ENCODE data around the gene ELOVL6. TPM values are rescaled to one million over a fixed set of nuclear protein-coding genes. Genes with fewer than 3 reads are reported as not detected.

The ELOVL6 gene
- total RNA-seq, 1 donor from 2014 or later = 11.0 TPM

- no peak overlapping the region for H3K4me3 Mint-ChIP-seq (ENCODE audit: unreplicated experiment)
- H3K9me3 Mint-ChIP-seq (ENCODE audit: low read depth) = no peaks in the 10 kb centered on the region
- TF ChIP-seq, protein P1, sequence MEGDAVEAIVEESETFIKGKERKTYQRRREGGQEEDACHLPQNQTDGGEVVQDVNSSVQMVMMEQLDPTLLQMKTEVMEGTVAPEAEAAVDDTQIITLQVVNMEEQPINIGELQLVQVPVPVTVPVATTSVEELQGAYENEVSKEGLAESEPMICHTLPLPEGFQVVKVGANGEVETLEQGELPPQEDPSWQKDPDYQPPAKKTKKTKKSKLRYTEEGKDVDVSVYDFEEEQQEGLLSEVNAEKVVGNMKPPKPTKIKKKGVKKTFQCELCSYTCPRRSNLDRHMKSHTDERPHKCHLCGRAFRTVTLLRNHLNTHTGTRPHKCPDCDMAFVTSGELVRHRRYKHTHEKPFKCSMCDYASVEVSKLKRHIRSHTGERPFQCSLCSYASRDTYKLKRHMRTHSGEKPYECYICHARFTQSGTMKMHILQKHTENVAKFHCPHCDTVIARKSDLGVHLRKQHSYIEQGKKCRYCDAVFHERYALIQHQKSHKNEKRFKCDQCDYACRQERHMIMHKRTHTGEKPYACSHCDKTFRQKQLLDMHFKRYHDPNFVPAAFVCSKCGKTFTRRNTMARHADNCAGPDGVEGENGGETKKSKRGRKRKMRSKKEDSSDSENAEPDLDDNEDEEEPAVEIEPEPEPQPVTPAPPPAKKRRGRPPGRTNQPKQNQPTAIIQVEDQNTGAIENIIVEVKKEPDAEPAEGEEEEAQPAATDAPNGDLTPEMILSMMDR (IDR thresholded peaks at IDR 0.05) = no peak
- H3K36me3 Mint-ChIP-seq (ENCODE audit: low read depth) = no peaks in the 10 kb centered on the region
- H3K27ac Mint-ChIP-seq (ENCODE audit: unreplicated experiment) = no peak overlapping the region
- no peaks in the 10 kb centered on the region for H3K27me3 Mint-ChIP-seq (ENCODE audit: low read depth)
- peaks cover 10% of the 10 kb centered on the region for H3K4me1 Mint-ChIP-seq (ENCODE audit: low read depth)
- DNase-seq (ENCODE audit: low spot score) = no peak
Observed at GRCh38 chr4:110064295-110064694, 134.1 kb downstream of the ELOVL6 start.

DNA sequence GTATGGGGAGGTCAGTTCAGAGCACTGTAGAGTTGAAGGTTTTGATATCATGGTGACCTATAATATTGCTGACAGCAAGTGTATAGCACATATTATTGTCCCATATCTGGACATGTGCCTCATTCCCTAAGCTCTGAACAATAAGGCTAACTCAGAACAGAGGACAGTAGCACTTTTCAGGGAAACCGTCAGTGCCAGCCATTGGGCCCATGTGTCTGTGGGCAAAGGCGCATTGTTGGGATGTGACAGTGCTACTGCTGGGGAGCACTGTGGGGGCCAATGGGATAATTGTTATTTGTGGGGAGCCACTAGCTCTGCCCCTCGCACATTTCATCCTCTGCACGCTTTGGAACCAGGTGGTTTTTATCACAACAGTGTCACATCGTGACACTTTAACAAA is 136.2 kb downstream of the ELOVL6 start:
- no peak for DNase-seq (ENCODE audit: low spot score)
- Mint-ChIP-seq H3K27me3 (ENCODE audit: low read depth) (no peaks in the 10 kb centered on the region), H3K27ac (ENCODE audit: unreplicated experiment) (no peak overlapping the region), H3K36me3 (ENCODE audit: low read depth) (no peaks in the 10 kb centered on the region), H3K4me3 (ENCODE audit: unreplicated experiment) (no peak overlapping the region), H3K4me1 (ENCODE audit: low read depth) (peaks cover 11% of the 10 kb centered on the region), H3K9me3 (ENCODE audit: low read depth) (no peaks in the 10 kb centered on the region)
- TF ChIP-seq, protein P1 (IDR thresholded peaks at IDR 0.05) = no peak

DNA sequence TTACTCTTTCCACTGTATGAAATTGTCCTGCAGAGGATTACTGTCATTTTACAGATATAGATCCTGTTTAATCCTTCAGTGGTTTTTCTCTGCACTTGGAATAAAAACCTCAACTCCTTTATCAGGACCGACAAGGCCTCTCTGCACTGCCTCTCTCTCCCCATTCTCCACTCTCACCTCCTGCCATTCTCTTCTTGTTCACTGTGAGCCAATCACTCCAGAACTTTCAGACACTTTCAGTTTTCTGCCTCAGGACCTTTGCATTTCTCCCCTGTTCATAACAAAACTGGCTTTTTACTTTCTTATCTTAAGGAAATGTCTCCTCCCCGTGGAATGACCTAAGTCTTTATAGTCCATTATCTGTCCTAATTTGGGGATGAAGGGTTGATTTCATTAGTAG is 137.3 kb downstream of the ELOVL6 start:
- Mint-ChIP-seq H3K9me3 (ENCODE audit: low read depth) (no peaks in the 10 kb centered on the region), H3K27ac (ENCODE audit: unreplicated experiment) (no peak overlapping the region), H3K4me3 (ENCODE audit: unreplicated experiment) (no peak overlapping the region), H3K27me3 (ENCODE audit: low read depth) (no peaks in the 10 kb centered on the region), H3K4me1 (ENCODE audit: low read depth) (peaks cover 11% of the 10 kb centered on the region), H3K36me3 (ENCODE audit: low read depth) (no peaks in the 10 kb centered on the region)
- TF ChIP-seq, protein P1 (IDR thresholded peaks at IDR 0.05) = no peak
- DNase-seq (ENCODE audit: low spot score) = no peak

- DNase-seq (ENCODE audit: low spot score) = no peak
- Mint-ChIP-seq H3K4me1 (ENCODE audit: low read depth) (peaks cover 18% of the 10 kb centered on the region), H3K27ac (ENCODE audit: unreplicated experiment) (no peak overlapping the region), H3K36me3 (ENCODE audit: low read depth) (no peaks in the 10 kb centered on the region), H3K4me3 (ENCODE audit: unreplicated experiment) (no peak overlapping the region), H3K9me3 (ENCODE audit: low read depth) (no peaks in the 10 kb centered on the region), H3K27me3 (ENCODE audit: low read depth) (no peaks in the 10 kb centered on the region)
- TF ChIP-seq, protein P1 (IDR thresholded peaks at IDR 0.05) = no peak
Observed at GRCh38 chr4:110059556-110060191, 138.7 kb downstream of the ELOVL6 start.

DNA sequence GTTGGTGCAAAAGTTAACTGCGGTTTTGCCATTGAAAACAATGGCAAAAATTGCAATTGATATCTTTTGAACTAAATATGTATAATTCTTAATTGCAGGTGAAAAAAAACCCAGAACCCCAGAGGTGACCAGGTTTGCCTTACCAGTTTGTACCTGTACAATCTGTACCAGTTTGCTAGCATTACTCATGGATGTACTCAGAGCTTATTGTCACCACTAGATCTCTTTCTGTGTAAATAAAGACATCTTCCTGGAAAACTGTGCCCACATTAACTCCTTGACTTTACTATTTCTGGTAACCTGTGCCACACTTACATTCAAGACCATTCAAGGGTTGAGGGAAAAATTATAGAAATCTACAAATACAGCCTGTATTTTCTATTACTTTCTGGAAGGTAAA is 139.7 kb downstream of the ELOVL6 start:
- no peaks in the 10 kb centered on the region for H3K9me3 Mint-ChIP-seq (ENCODE audit: low read depth)
- no peak overlapping the region for H3K27ac Mint-ChIP-seq (ENCODE audit: unreplicated experiment)
- no peak overlapping the region for H3K4me3 Mint-ChIP-seq (ENCODE audit: unreplicated experiment)
- TF ChIP-seq, protein P1 (IDR thresholded peaks at IDR 0.05) = no peak
- peaks cover 18% of the 10 kb centered on the region for H3K4me1 Mint-ChIP-seq (ENCODE audit: low read depth)
- no peak for DNase-seq (ENCODE audit: low spot score)
- no peaks in the 10 kb centered on the region for H3K36me3 Mint-ChIP-seq (ENCODE audit: low read depth)
- H3K27me3 Mint-ChIP-seq (ENCODE audit: low read depth) = no peaks in the 10 kb centered on the region

All from chondrocyte (in vitro differentiated cells).